Measurements from ENCODE around the gene WBP1.

WBP1 gene

DNA sequence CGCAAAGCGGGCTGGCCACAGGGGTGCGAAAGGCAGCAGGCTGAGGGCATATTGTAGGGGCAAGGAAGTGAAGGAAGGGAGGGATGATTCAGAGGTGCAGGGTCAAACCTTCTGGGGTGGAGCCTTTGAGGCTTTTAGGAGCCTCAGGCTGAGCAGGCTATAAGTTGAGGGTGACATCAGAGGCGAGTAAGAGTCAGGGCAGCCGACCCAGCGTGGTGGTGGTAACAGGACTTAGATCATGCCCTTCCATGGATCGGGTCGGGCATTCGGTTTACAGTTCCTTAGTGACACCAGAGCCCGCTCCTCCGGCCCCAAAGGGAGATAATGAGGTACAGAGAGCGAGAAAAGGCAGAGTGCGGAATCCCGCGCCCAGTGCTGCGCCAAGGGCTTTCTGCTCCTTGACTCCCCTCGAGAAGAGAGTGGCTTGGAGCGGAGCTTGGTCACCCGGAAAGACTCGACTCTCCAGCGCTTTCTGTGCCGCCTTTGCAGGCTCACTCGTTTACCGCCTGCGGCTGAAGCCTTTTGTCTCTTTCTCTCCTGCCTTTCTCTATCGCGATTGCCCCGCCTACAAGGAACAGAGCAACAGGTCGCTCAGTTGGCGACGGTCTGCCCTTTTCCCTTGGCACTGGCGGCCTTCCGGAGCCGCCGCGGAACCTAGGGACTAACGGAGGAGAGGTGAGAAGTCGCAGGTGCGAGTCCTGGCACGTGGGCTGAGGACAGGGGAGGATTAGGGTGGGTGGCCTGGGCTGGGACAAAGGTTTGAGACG is 40.4 kb downstream of the WBP1 start:
- TF ChIP-seq TEAD4 (IDR thresholded peaks at IDR 0.05) (no peak), EGR1 (IDR thresholded peaks at IDR 0.05) (no peak), YY1 (IDR thresholded peaks at IDR 0.05; ENCODE audit: low read depth) (no peak), TAF1 (IDR thresholded peaks at IDR 0.05; ENCODE audit: low read depth) (no peak), NFIC (IDR thresholded peaks at IDR 0.05) (no peak), ZBTB7A (IDR thresholded peaks at IDR 0.05; ENCODE audit: low read depth) (no peak), TCF12 (IDR thresholded peaks at IDR 0.05; ENCODE audit: low read depth) (no peak), EP300 (IDR thresholded peaks at IDR 0.05; ENCODE audit: borderline replicate concordance) (no peak), RAD21 (IDR thresholded peaks at IDR 0.05; ENCODE audit: low read depth) (no peak), CREB1 (IDR thresholded peaks at IDR 0.05; ENCODE audit: low read depth) (no peak), USF1 (IDR thresholded peaks at IDR 0.05) (no peak), CEBPB (IDR thresholded peaks at IDR 0.05) (no peak), FOXM1 (IDR thresholded peaks at IDR 0.05; ENCODE audit: borderline replicate concordance, low read depth) (no peak)
- TF ChIP-seq, protein P1, sequence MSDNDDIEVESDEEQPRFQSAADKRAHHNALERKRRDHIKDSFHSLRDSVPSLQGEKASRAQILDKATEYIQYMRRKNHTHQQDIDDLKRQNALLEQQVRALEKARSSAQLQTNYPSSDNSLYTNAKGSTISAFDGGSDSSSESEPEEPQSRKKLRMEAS (IDR thresholded peaks at IDR 0.05) = no peak
- TF ChIP-seq, protein P2, sequence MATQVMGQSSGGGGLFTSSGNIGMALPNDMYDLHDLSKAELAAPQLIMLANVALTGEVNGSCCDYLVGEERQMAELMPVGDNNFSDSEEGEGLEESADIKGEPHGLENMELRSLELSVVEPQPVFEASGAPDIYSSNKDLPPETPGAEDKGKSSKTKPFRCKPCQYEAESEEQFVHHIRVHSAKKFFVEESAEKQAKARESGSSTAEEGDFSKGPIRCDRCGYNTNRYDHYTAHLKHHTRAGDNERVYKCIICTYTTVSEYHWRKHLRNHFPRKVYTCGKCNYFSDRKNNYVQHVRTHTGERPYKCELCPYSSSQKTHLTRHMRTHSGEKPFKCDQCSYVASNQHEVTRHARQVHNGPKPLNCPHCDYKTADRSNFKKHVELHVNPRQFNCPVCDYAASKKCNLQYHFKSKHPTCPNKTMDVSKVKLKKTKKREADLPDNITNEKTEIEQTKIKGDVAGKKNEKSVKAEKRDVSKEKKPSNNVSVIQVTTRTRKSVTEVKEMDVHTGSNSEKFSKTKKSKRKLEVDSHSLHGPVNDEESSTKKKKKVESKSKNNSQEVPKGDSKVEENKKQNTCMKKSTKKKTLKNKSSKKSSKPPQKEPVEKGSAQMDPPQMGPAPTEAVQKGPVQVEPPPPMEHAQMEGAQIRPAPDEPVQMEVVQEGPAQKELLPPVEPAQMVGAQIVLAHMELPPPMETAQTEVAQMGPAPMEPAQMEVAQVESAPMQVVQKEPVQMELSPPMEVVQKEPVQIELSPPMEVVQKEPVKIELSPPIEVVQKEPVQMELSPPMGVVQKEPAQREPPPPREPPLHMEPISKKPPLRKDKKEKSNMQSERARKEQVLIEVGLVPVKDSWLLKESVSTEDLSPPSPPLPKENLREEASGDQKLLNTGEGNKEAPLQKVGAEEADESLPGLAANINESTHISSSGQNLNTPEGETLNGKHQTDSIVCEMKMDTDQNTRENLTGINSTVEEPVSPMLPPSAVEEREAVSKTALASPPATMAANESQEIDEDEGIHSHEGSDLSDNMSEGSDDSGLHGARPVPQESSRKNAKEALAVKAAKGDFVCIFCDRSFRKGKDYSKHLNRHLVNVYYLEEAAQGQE (IDR thresholded peaks at IDR 0.05; ENCODE audit: low read depth) = no peak

GRCh38 chr2:74499267-74499939 is 41.2 kb downstream of the WBP1 start, which contains the start of gene LBX2:
TSS of gene LBX2 (minus strand) at chr2:74499603. CDS start at chr2:74499537, 66 bp downstream.
- TF ChIP-seq, protein P2 (IDR thresholded peaks at IDR 0.05; ENCODE audit: low read depth) = no peak
- TF ChIP-seq EGR1 (IDR thresholded peaks at IDR 0.05) (no peak), TEAD4 (IDR thresholded peaks at IDR 0.05) (no peak), FOXM1 (IDR thresholded peaks at IDR 0.05; ENCODE audit: borderline replicate concordance, low read depth) (no peak), ZBTB7A (IDR thresholded peaks at IDR 0.05; ENCODE audit: low read depth) (no peak), TCF12 (IDR thresholded peaks at IDR 0.05; ENCODE audit: low read depth) (no peak), CREB1 (IDR thresholded peaks at IDR 0.05; ENCODE audit: low read depth) (no peak), YY1 (IDR thresholded peaks at IDR 0.05; ENCODE audit: low read depth) (no peak)
- TF ChIP-seq, protein P1 (IDR thresholded peaks at IDR 0.05) = no peak

DNA sequence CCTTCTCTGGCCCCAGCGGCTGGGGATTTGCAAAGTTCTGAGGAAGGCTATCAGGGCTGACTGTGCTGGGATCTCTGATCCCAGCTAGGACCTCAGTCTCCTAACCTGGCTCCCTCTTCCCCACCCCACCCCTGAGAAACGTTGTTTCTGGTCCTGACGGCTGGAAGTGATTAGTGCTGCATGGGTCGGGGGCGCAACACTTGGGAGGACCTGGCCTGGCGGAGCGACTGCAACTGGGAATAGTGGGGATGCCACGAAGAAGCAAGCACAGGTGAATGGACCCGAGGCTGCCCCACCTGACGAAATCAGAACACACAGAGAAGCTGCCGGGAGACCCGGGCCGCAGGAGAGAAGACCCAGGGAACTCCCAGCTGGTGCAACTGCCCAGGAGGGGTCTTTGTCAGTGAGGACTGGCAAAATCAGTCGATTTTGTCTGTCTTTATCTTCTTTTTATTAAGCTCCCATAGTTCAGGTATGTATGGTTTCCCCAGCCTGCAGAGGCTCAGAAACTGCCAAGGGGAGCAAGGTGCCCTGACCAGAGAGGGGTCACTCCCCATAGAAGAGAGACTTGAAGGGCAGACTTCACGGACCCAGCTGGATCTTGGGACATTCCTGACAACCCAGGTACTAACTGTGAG is 41.8 kb downstream of the WBP1 start:
- TF ChIP-seq EP300 (IDR thresholded peaks at IDR 0.05; ENCODE audit: borderline replicate concordance) (no peak), TAF1 (IDR thresholded peaks at IDR 0.05; ENCODE audit: low read depth) (no peak), RAD21 (IDR thresholded peaks at IDR 0.05; ENCODE audit: low read depth) (no peak), ZBTB7A (IDR thresholded peaks at IDR 0.05; ENCODE audit: low read depth) (no peak), FOXM1 (IDR thresholded peaks at IDR 0.05; ENCODE audit: borderline replicate concordance, low read depth) (no peak), TCF12 (IDR thresholded peaks at IDR 0.05; ENCODE audit: low read depth) (no peak), USF1 (IDR thresholded peaks at IDR 0.05) (no peak), YY1 (IDR thresholded peaks at IDR 0.05; ENCODE audit: low read depth) (no peak), NFIC (IDR thresholded peaks at IDR 0.05) (no peak), CEBPB (IDR thresholded peaks at IDR 0.05) (no peak), EGR1 (IDR thresholded peaks at IDR 0.05) (no peak), CREB1 (IDR thresholded peaks at IDR 0.05; ENCODE audit: low read depth) (no peak), TEAD4 (IDR thresholded peaks at IDR 0.05) (no peak)
- TF ChIP-seq, protein P2 (IDR thresholded peaks at IDR 0.05; ENCODE audit: low read depth) = no peak
- TF ChIP-seq, protein P1 (IDR thresholded peaks at IDR 0.05) = no peak
